SK-N-SH (cell line): ENCODE data around the gene LIMS1. TPM values are rescaled to one million over a fixed set of nuclear protein-coding genes. Genes with fewer than 3 reads are reported as not detected.

Source experiments
- CTCF ChIA-PET: fragments of 300-600, 350-600 bp; formaldehyde crosslinking; extraction: SDS; loops from one replicate; lab custom pipeline; 2021; lab: Yijun Ruan, JAX
- POLR2A ChIA-PET: fragments of 350-600 bp; sonication (Branson Sonifier 250); formaldehyde crosslinking; extraction: SDS; loops from one replicate; lab custom pipeline; 2020; ENCODE audit warnings: antibody characterized with exemption, inconsistent platforms; lab: Yijun Ruan, JAX
- DNase-seq: peaks from one replicate; pipeline ENCODE4 v3.0.0; 2012
- H2AFZ ChIP-seq: fragments of 200-600 bp; sonication (generic); 2 replicates; pipeline ENCODE4 v1.8.1; 2016; ENCODE audit warnings: antibody characterized with exemption, mild to moderate bottlenecking, low read depth
- H3F3A ChIP-seq: fragments of 200-600 bp; sonication (generic); replicated peaks from 2 replicates; pipeline ENCODE3; 2016; ENCODE audit warnings: antibody characterized with exemption, mild to moderate bottlenecking; ENCODE audit not compliant: insufficient read depth
- H3K27ac ChIP-seq, 2 experiments: fragments of 200-500 bp in 1 of 2; fragments of 200-600 bp in 1 of 2; sonication (Bioruptor generic) in 1 of 2; sonication (generic), shearing (Covaris generic) in 1 of 2; 2 replicates each; pipeline versions ENCODE4 v1.5.1 to v1.6.1; 2014 to 2016; ENCODE audit warnings: low read depth in 2 of 2, inconsistent platforms in 1 of 2, low read length in 1 of 2, mild to moderate bottlenecking in 1 of 2, mixed read lengths in 1 of 2
- H3K27me3 ChIP-seq: fragments of 200-600 bp; sonication (generic), shearing (Covaris generic); 2 replicates; pipeline ENCODE4 v1.6.1; 2016; ENCODE audit warnings: mixed run types; ENCODE audit not compliant: insufficient read depth
- H3K36me3 ChIP-seq, 2 experiments: fragments of 200-500 bp in 1 of 2; fragments of 200-600 bp in 1 of 2; sonication (Bioruptor generic) in 1 of 2; sonication (generic) in 1 of 2; replicated peaks in 1 of 2; 2 replicates each; pipeline versions ENCODE3 to v1.5.1; 2014 to 2016; ENCODE audit warnings: low read length in 1 of 2, mild to moderate bottlenecking in 1 of 2; ENCODE audit not compliant: insufficient read depth in 2 of 2, control insufficient read depth in 1 of 2
- H3K4me1 ChIP-seq, 2 experiments: fragments of 200-500 bp in 1 of 2; fragments of 200-600 bp in 1 of 2; sonication (Bioruptor generic) in 1 of 2; sonication (generic), shearing (Covaris generic) in 1 of 2; 2 replicates each; pipeline versions ENCODE4 v1.5.1 to v1.6.1; 2014 to 2016; ENCODE audit warnings: low read depth in 1 of 2, low read length in 1 of 2, mixed run types in 1 of 2; ENCODE audit not compliant: insufficient read depth in 2 of 2, control insufficient read depth in 1 of 2
- H3K4me2 ChIP-seq: fragments of 200-600 bp; sonication (generic), shearing (Covaris generic); 2 replicates; pipeline ENCODE4 v1.6.1; 2017; ENCODE audit warnings: mixed run types
- H3K4me3 ChIP-seq, 2 experiments: fragments of 200-500 bp in 1 of 2; fragments of 200-600 bp in 1 of 2; sonication (Bioruptor generic) in 1 of 2; sonication (generic), shearing (Covaris generic) in 1 of 2; 2 replicates each; pipeline versions ENCODE4 v1.5.1 to v1.8.1; 2014 to 2016; ENCODE audit warnings: low read depth in 2 of 2, inconsistent platforms in 1 of 2, low read length in 1 of 2, mild to moderate bottlenecking in 1 of 2, mixed read lengths in 1 of 2, moderate library complexity in 1 of 2
- H3K79me2 ChIP-seq: fragments of 200-600 bp; sonication (generic); 2 replicates; pipeline ENCODE4 v1.8.1; 2017; ENCODE audit warnings: mild to moderate bottlenecking; ENCODE audit not compliant: insufficient read depth
- H3K9ac ChIP-seq: fragments of 200-600 bp; sonication (generic); 2 replicates; pipeline ENCODE4 v1.6.1; 2017; ENCODE audit warnings: mixed run types
- H3K9me2 ChIP-seq: fragments of 200-600 bp; sonication (generic); 2 replicates; pipeline ENCODE4 v1.6.1; 2017; ENCODE audit warnings: mixed run types
- H3K9me3 ChIP-seq: fragments of 200-600 bp; sonication (generic); 2 replicates; pipeline ENCODE4 v1.6.1; 2017; ENCODE audit warnings: mixed run types, mild to moderate bottlenecking, moderate library complexity
- H4K20me1 ChIP-seq: fragments of 200-600 bp; sonication (generic); 2 replicates; pipeline ENCODE4 v1.6.1; 2017; ENCODE audit warnings: mild to moderate bottlenecking, mixed run types; ENCODE audit not compliant: insufficient read depth
- CHD2 ChIP-seq: fragments of 150-350 bp; IDR thresholded peaks from 2 replicates; pipeline ENCODE4 v1.6.1; 2018; ENCODE audit warnings: low read length; ENCODE audit not compliant: partially characterized antibody
- EP300 ChIP-seq, 2 experiments: IDR thresholded peaks; 2 replicates each; pipeline versions ENCODE4 v1.4.0 to v1.6.1; 2012; ENCODE audit warnings: borderline replicate concordance in 1 of 2, low read depth in 1 of 2, low read length in 1 of 2
- FOSL2 ChIP-seq: IDR thresholded peaks from 2 replicates; pipeline ENCODE4 v1.4.0; 2012; ENCODE audit warnings: low read depth, mild to moderate bottlenecking, moderate library complexity, borderline replicate concordance
- FOXJ3 ChIP-seq: sonication (generic); formaldehyde crosslinking; IDR thresholded peaks from 2 replicates; pipeline ENCODE4 v1.5.1; 2020; ENCODE audit warnings: mild to moderate bottlenecking, missing genetic modification reagents
- GATA2 ChIP-seq: sonication (generic); formaldehyde crosslinking; IDR thresholded peaks from 2 replicates; pipeline ENCODE4 v1.5.0; 2020; ENCODE audit warnings: mild to moderate bottlenecking, missing genetic modification reagents
- NFIC ChIP-seq: IDR thresholded peaks from 2 replicates; pipeline ENCODE4 v1.4.0; 2012; ENCODE audit warnings: borderline replicate concordance
- PBX3 ChIP-seq: IDR thresholded peaks from 2 replicates; pipeline ENCODE4; 2012
- RAD21 ChIP-seq: IDR thresholded peaks from 2 replicates; pipeline ENCODE4 v1.6.1; 2012; ENCODE audit warnings: mild to moderate bottlenecking, low read length
- RCOR1 ChIP-seq: fragments of 150-350 bp; IDR thresholded peaks from 2 replicates; pipeline ENCODE4 v1.6.1; 2017; ENCODE audit warnings: antibody characterized with exemption, low read length
- RFX5 ChIP-seq: IDR thresholded peaks from 2 replicates; pipeline ENCODE4 v1.6.1; 2012; ENCODE audit warnings: mild to moderate bottlenecking, improper control_type of control experiment, low read length
- TAF1 ChIP-seq: IDR thresholded peaks from 2 replicates; pipeline ENCODE4 v1.6.1; 2012; ENCODE audit warnings: low read depth, mild to moderate bottlenecking, low read length, moderate library complexity, borderline replicate concordance
- TCF12 ChIP-seq: IDR thresholded peaks from 2 replicates; pipeline ENCODE4 v1.4.0; 2012
- USF1 ChIP-seq: IDR thresholded peaks from 2 replicates; pipeline ENCODE4 v1.4.0; 2012; ENCODE audit warnings: low read depth, borderline replicate concordance
- USF2 ChIP-seq: fragments of 150-350 bp; IDR thresholded peaks from 2 replicates; pipeline ENCODE4 v1.6.1; 2017; ENCODE audit warnings: antibody characterized with exemption, low read length, low read depth, borderline replicate concordance
- ZBTB33 ChIP-seq: IDR thresholded peaks from 2 replicates; pipeline ENCODE4 v1.4.0; 2012; ENCODE audit warnings: low read depth, borderline replicate concordance
- WGBS: methylation state at CpG from one replicate; pipeline ENCODE4 v1.1.6; 2017; ENCODE audit warnings: low lambda C conversion rate; 5-methylcytosine and 5-hydroxymethylcytosine counted together
- polyA plus RNA-seq, 3 experiments: library from polyadenylated mRNA; depleted of rRNA; stranded (reverse); fragments of >200 nt; gene quantifications; 2 replicates each; pipeline ENCODE4 v1.2.3, GENCODE V29; 2012

Gene LIMS1
- polyA plus RNA-seq, 1 of the 3 experiments (the other 2 are of a cell fraction) = 123 TPM

GRCh38 chr2:108587621-108588020, 53.4 kb downstream of the LIMS1 start (continued):
- TF ChIP-seq ZBTB33 (no peak), TAF1 (no peak), USF2 (no peak), RAD21 (no peak), FOXJ3 (CRISPR knock-in tag) (no peak), EP300 (IDR thresholded peaks at IDR 0.05; ENCODE audit: borderline replicate concordance in 1 of 2, low read depth in 1 of 2, low read length in 1 of 2) (peak in 1 of 2 experiments; percentile 82; a peak in 2 of 4 replicates), FOSL2 (peak; percentile 71; the same call in 1 of the 2 replicates), GATA2 (CRISPR knock-in tag) (no peak)
- TF ChIP-seq, all 33 proteins: peak for 13

GRCh38 chr2:108588070-108588668, 53.9 kb downstream of the LIMS1 start:
- H3K9me2 ChIP-seq = no peaks in the 10 kb centered on the region
- peak overlapping the region; percentile 77 to 89; a peak in 3 of 4 replicates for H3K27ac ChIP-seq
- H3K4me2 ChIP-seq = peak overlapping the region; percentile 43
- no peak overlapping the region for H2AFZ ChIP-seq
- no peaks in the 10 kb centered on the region for H4K20me1 ChIP-seq
- DNase-seq = no peak
- no peaks in the 10 kb centered on the region for H3K27me3 ChIP-seq
- no peak overlapping the region for H3K4me3 ChIP-seq
- no peaks in the 10 kb centered on the region for H3K36me3 ChIP-seq
- WGBS = 77% methylated on average over 3 of the region's 3 CpGs
- H3K9ac ChIP-seq = peak overlapping the region; percentile 15; the same call in 1 of the 2 replicates
- H3F3A ChIP-seq = peaks cover 38% of the 10 kb centered on the region
- ChIA-PET CTCF (interaction anchor here (1.2 to 1.6 kb wide), 2 partner anchors 9 to 48 kb away, joined by 3 to 13 read pairs; no protein-coding TSS in a partner anchor), POLR2A (no interaction called here)
- H3K4me1 ChIP-seq = peaks cover 9 to 40% of the 10 kb centered on the region in 2 experiments
- H3K79me2 ChIP-seq = peaks cover 93% of the 10 kb centered on the region
- H3K9me3 ChIP-seq = no peaks in the 10 kb centered on the region
- no peak for TF ChIP-seq TCF12
- no peak for TF ChIP-seq RAD21
- no peak for TF ChIP-seq CHD2

GRCh38 chr2:108589372-108589771, 55.1 kb downstream of the LIMS1 start:
- no peak for DNase-seq
- no peaks in the 10 kb centered on the region for H3K36me3 ChIP-seq
- H3K27me3 ChIP-seq = no peaks in the 10 kb centered on the region
- H3K9me3 ChIP-seq = no peaks in the 10 kb centered on the region
- no peak overlapping the region for H2AFZ ChIP-seq
- ChIA-PET POLR2A (no interaction called here), CTCF (no interaction called here)
- H3K4me1 ChIP-seq = peaks cover 13 to 43% of the 10 kb centered on the region in 2 experiments
- H3K9me2 ChIP-seq = no peaks in the 10 kb centered on the region
- H3K79me2 ChIP-seq = peaks cover 81% of the 10 kb centered on the region
- H3F3A ChIP-seq = peaks cover 50% of the 10 kb centered on the region
- no peak overlapping the region for H3K4me3 ChIP-seq
- no peak overlapping the region; the same call in 1 of the 2 replicates for H3K9ac ChIP-seq
- no peaks in the 10 kb centered on the region for H4K20me1 ChIP-seq
- no peak overlapping the region for H3K4me2 ChIP-seq
- H3K27ac ChIP-seq = peak overlapping the region; percentile 77 to 89; a peak in 3 of 4 replicates
- TF ChIP-seq PBX3 (no peak), NFIC (no peak), RFX5 (no peak), EP300 (IDR thresholded peaks at IDR 0.05; ENCODE audit: borderline replicate concordance in 1 of 2, low read depth in 1 of 2, low read length in 1 of 2) (no peak), RCOR1 (no peak), USF1 (no peak), FOXJ3 (CRISPR knock-in tag) (no peak), ZBTB33 (no peak), CHD2 (no peak)
